HEK293 (cell line): ENCODE measurements around the gene COL17A1.

Experiments used
- CTCF ChIA-PET: fragments of 350-600 bp; formaldehyde crosslinking; extraction: SDS; loops from one replicate; lab custom pipeline; 2021; ENCODE audit warnings: antibody characterized with exemption; lab: Yijun Ruan, JAX
- POLR2A ChIA-PET: fragments of 300-600 bp; formaldehyde crosslinking; extraction: SDS; loops from one replicate; lab custom pipeline; 2020; ENCODE audit warnings: antibody characterized with exemption, inconsistent platforms; lab: Yijun Ruan, JAX
- H3K27ac ChIP-seq: fragments of 200-500 bp; sonication (Bioruptor generic); 2 replicates; pipeline ENCODE4 v1.5.1; 2014; ENCODE audit warnings: low read depth, low read length, control low read depth, inconsistent platforms; ENCODE audit errors: extremely low read depth
- H3K36me3 ChIP-seq, 2 experiments: fragments of 200-500 bp in 1 of 2; sonication (Bioruptor generic) in 1 of 2; 1 replicate in 1 of 2; 2 replicates in 1 of 2; pipeline ENCODE4 v1.5.1; 2014 to 2017; ENCODE audit warnings: inconsistent platforms in 2 of 2, low read length in 2 of 2; ENCODE audit not compliant: control insufficient read depth in 2 of 2, insufficient read depth in 1 of 2
- H3K4me1 ChIP-seq: fragments of 200-500 bp; sonication (Bioruptor generic); 2 replicates; pipeline ENCODE4 v1.5.1; 2014; ENCODE audit warnings: mild to moderate bottlenecking, low read length, inconsistent platforms; ENCODE audit not compliant: control insufficient read depth, insufficient read depth
- H3K4me3 ChIP-seq: 2 replicates; pipeline ENCODE4 v1.5.1; 2011; ENCODE audit warnings: low read depth, mild to moderate bottlenecking, control low read depth, low read length, moderate library complexity
- H3K9me3 ChIP-seq: fragments of 200-500 bp; sonication (Bioruptor generic); 2 replicates; pipeline ENCODE4 v1.5.1; 2014; ENCODE audit warnings: low read depth, low read length, inconsistent platforms; ENCODE audit not compliant: control insufficient read depth, insufficient read depth
- GLI4 ChIP-seq: fragments of 450-650 bp; formaldehyde crosslinking; IDR thresholded peaks from 2 replicates; pipeline ENCODE4 v1.5.1; 2016; ENCODE audit warnings: missing biosample characterization, missing genetic modification characterization
- ZBTB21 ChIP-seq: fragments of 450-650 bp; formaldehyde crosslinking; IDR thresholded peaks from 2 replicates; pipeline ENCODE4 v1.5.1; 2017; ENCODE audit warnings: missing biosample characterization, missing genetic modification characterization
- ZNF311 ChIP-seq: fragments of 450-650 bp; formaldehyde crosslinking; IDR thresholded peaks from 2 replicates; pipeline ENCODE4 v1.5.1; 2017; ENCODE audit warnings: missing biosample characterization, missing genetic modification characterization, borderline replicate concordance
- ZNF521 ChIP-seq: fragments of 450-650 bp; formaldehyde crosslinking; IDR thresholded peaks from 2 replicates; pipeline ENCODE4 v1.5.1; 2017; ENCODE audit warnings: missing biosample characterization, mild to moderate bottlenecking, missing genetic modification characterization
- ZNF530 ChIP-seq: fragments of 450-650 bp; formaldehyde crosslinking; IDR thresholded peaks from 2 replicates; pipeline ENCODE4 v1.5.1; 2016; ENCODE audit warnings: low read depth, missing biosample characterization, missing genetic modification characterization
- ZNF629 ChIP-seq: fragments of 450-650 bp; formaldehyde crosslinking; IDR thresholded peaks from 2 replicates; pipeline ENCODE4 v1.5.1; 2017; ENCODE audit warnings: missing biosample characterization, missing genetic modification characterization
- ZNF664 ChIP-seq: fragments of 450-650 bp; formaldehyde crosslinking; IDR thresholded peaks from 2 replicates; pipeline ENCODE4 v1.5.1; 2016; ENCODE audit warnings: missing biosample characterization, missing genetic modification characterization
- ZNF670 ChIP-seq: fragments of 450-650 bp; formaldehyde crosslinking; IDR thresholded peaks from 2 replicates; pipeline ENCODE4 v1.5.1; 2016; ENCODE audit warnings: missing biosample characterization, missing genetic modification characterization, low read depth
- TF ChIP-seq, protein P1 (sequence below): fragments of 450-650 bp; formaldehyde crosslinking; IDR thresholded peaks from 2 replicates; pipeline ENCODE4 v1.5.1; 2016; ENCODE audit warnings: missing biosample characterization, missing genetic modification characterization
- TF ChIP-seq, protein P2 (sequence below): fragments of 450-650 bp; formaldehyde crosslinking; IDR thresholded peaks from 2 replicates; pipeline ENCODE4 v1.5.1; 2017; ENCODE audit warnings: missing biosample characterization, mild to moderate bottlenecking, missing genetic modification characterization, moderate library complexity
- TF ChIP-seq, protein P3 (sequence below): sonication (generic); formaldehyde crosslinking; IDR thresholded peaks from 2 replicates; pipeline ENCODE4 v1.8.1; 2022; ENCODE audit warnings: mild to moderate bottlenecking, moderate library complexity, missing genetic modification reagents
- TF ChIP-seq, protein P4 (sequence below): fragments of 450-650 bp; formaldehyde crosslinking; optimal IDR thresholded peaks from 2 replicates; pipeline ENCODE3; 2016; ENCODE audit warnings: missing biosample characterization, mild to moderate bottlenecking, missing genetic modification characterization
- TF ChIP-seq, protein P5 (sequence below): fragments of 450-650 bp; formaldehyde crosslinking; IDR thresholded peaks from 2 replicates; pipeline ENCODE4 v1.5.1; 2017; ENCODE audit warnings: missing biosample characterization, missing genetic modification characterization

The COL17A1 gene

DNA sequence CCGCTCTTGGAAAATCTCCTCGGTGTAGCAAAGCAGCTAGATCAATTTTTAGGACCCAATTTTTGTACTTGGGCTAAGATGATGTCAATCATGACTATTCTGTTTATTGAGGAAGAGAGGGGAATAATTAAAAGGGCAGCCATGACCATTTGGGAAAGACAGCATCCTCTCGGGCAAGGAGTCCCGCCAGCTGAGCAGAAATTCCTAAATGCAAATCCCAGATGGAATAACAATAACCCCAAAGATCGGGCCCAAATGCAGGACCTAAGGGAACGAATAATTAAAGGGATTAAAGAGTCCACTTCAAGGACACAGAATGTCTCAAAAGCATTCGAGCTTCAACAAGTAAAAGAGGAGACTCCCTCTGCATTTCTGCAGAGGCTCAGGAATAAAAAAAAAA is 18.7 kb downstream of the COL17A1 start:
- no peaks in the 10 kb centered on the region for H3K9me3 ChIP-seq
- ChIA-PET CTCF (interaction anchor here (0.9 to 2.0 kb wide), 2 partner anchors 9 to 15 kb away, joined by 3 to 4 read pairs; no protein-coding TSS in a partner anchor), POLR2A (no interaction called here)
- no peaks in the 10 kb centered on the region for H3K36me3 ChIP-seq
- TF ChIP-seq, protein P1, sequence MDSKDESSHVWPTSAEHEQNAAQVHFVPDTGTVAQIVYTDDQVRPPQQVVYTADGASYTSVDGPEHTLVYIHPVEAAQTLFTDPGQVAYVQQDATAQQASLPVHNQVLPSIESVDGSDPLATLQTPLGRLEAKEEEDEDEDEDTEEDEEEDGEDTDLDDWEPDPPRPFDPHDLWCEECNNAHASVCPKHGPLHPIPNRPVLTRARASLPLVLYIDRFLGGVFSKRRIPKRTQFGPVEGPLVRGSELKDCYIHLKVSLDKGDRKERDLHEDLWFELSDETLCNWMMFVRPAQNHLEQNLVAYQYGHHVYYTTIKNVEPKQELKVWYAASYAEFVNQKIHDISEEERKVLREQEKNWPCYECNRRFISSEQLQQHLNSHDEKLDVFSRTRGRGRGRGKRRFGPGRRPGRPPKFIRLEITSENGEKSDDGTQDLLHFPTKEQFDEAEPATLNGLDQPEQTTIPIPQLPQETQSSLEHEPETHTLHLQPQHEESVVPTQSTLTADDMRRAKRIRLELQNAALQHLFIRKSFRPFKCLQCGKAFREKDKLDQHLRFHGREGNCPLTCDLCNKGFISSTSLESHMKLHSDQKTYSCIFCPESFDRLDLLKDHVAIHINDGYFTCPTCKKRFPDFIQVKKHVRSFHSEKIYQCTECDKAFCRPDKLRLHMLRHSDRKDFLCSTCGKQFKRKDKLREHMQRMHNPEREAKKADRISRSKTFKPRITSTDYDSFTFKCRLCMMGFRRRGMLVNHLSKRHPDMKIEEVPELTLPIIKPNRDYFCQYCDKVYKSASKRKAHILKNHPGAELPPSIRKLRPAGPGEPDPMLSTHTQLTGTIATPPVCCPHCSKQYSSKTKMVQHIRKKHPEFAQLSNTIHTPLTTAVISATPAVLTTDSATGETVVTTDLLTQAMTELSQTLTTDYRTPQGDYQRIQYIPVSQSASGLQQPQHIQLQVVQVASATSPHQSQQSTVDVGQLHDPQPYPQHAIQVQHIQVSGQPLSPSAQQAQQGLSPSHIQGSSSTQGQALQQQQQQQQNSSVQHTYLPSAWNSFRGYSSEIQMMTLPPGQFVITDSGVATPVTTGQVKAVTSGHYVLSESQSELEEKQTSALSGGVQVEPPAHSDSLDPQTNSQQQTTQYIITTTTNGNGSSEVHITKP (tag by site-specific recombination): no peak
- TF ChIP-seq, protein P2, sequence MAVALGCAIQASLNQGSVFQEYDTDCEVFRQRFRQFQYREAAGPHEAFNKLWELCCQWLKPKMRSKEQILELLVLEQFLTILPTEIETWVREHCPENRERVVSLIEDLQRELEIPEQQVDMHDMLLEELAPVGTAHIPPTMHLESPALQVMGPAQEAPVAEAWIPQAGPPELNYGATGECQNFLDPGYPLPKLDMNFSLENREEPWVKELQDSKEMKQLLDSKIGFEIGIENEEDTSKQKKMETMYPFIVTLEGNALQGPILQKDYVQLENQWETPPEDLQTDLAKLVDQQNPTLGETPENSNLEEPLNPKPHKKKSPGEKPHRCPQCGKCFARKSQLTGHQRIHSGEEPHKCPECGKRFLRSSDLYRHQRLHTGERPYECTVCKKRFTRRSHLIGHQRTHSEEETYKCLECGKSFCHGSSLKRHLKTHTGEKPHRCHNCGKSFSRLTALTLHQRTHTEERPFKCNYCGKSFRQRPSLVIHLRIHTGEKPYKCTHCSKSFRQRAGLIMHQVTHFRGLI: no peak
- TF ChIP-seq ZNF629 (tag by site-specific recombination) (no peak), ZBTB21 (tag by site-specific recombination) (no peak), GLI4 (no peak), ZNF670 (tag by site-specific recombination) (no peak)
- no peak overlapping the region for H3K27ac ChIP-seq
- H3K4me1 ChIP-seq: no peaks in the 10 kb centered on the region
- no peak overlapping the region for H3K4me3 ChIP-seq

DNA sequence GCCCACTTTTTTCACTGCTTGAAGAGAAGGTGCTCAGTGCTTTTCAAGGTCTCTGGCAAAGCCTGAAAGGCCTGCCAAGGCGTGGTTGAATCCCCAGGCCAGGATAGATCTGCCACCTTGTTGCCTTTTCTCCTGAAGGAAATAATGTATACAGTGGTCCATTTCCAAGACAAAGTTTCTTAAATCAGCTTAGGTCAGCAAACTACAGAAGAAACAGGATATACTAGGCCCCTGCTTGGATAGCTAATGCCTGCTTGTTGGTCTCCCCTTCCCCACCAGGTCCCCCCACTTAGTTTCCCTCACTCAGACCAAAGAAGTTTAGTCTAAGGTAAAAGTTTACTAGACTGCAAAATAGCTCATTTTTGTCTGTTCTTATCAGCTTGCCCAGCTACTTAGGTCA is 19.9 kb downstream of the COL17A1 start:
- H3K4me3 ChIP-seq: no peak overlapping the region
- ChIA-PET CTCF (no interaction called here), POLR2A (no interaction called here)
- H3K27ac ChIP-seq: no peak overlapping the region
- H3K36me3 ChIP-seq: no peaks in the 10 kb centered on the region
- no peaks in the 10 kb centered on the region for H3K9me3 ChIP-seq
- TF ChIP-seq, protein P3, sequence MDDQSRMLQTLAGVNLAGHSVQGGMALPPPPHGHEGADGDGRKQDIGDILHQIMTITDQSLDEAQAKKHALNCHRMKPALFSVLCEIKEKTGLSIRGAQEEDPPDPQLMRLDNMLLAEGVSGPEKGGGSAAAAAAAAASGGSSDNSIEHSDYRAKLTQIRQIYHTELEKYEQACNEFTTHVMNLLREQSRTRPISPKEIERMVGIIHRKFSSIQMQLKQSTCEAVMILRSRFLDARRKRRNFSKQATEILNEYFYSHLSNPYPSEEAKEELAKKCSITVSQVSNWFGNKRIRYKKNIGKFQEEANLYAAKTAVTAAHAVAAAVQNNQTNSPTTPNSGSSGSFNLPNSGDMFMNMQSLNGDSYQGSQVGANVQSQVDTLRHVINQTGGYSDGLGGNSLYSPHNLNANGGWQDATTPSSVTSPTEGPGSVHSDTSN (CRISPR knock-in tag): no peak
- TF ChIP-seq, protein P4, sequence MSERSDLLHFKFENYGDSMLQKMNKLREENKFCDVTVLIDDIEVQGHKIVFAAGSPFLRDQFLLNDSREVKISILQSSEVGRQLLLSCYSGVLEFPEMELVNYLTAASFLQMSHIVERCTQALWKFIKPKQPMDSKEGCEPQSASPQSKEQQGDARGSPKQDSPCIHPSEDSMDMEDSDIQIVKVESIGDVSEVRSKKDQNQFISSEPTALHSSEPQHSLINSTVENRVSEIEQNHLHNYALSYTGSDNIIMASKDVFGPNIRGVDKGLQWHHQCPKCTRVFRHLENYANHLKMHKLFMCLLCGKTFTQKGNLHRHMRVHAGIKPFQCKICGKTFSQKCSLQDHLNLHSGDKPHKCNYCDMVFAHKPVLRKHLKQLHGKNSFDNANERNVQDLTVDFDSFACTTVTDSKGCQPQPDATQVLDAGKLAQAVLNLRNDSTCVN (tag by site-specific recombination): no peak
- no peak for TF ChIP-seq ZNF530
- TF ChIP-seq, protein P5, sequence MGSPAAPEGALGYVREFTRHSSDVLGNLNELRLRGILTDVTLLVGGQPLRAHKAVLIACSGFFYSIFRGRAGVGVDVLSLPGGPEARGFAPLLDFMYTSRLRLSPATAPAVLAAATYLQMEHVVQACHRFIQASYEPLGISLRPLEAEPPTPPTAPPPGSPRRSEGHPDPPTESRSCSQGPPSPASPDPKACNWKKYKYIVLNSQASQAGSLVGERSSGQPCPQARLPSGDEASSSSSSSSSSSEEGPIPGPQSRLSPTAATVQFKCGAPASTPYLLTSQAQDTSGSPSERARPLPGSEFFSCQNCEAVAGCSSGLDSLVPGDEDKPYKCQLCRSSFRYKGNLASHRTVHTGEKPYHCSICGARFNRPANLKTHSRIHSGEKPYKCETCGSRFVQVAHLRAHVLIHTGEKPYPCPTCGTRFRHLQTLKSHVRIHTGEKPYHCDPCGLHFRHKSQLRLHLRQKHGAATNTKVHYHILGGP (tag by site-specific recombination): no peak
- no peak for TF ChIP-seq ZNF311 (tag by site-specific recombination)
- TF ChIP-seq ZNF664 (tag by site-specific recombination): no peak
- no peak for TF ChIP-seq ZNF521 (tag by site-specific recombination)
- H3K4me1 ChIP-seq: no peaks in the 10 kb centered on the region
